Naive thymus-derived CD8-positive, alpha-beta T cell (primary cell): ENCODE results near the gene DPP3. TPM values are rescaled to one million over a fixed set of nuclear protein-coding genes. Genes with fewer than 3 reads are reported as not detected.
"Not testable (repeated sequence)": the region's sequence is repeated elsewhere in the genome, so short reads cannot be mapped to it uniquely, and the experiment has no call there.

ENCODE experiments used
- ATAC-seq, 2 donors: fragments of 150-1000 bp; cut with Tn5 transposase in 1 of 2; sonication (Bioruptor Pico), chemical (Tn5 transposase) in 1 of 2; 1 replicate in 1 of 2; 2 replicates in 1 of 2; pipeline ENCODE4 v1.10.0; 2021; ENCODE audit warnings: mild to moderate bottlenecking in 2 of 2, moderate library complexity in 2 of 2
- POLR2A ChIA-PET: fragments of 350-600 bp; sonication (Branson Sonifier 250); formaldehyde crosslinking; loops from one replicate; lab custom pipeline; 2021; ENCODE audit warnings: antibody characterized with exemption; lab: Charles Lee
- DNase-seq, 10 donors: peaks; one replicate each; pipeline versions ENCODE4 v3.0.0 to v3.0.0-alpha.2; 2020 to 2022
- H3K27ac Mint-ChIP-seq, 10 donors: one replicate each; pipeline ENCODE4 v1.8.0; 2020 to 2022; ENCODE audit warnings: mild to moderate bottlenecking in 10 of 10, mixed read lengths in 10 of 10, moderate library complexity in 4 of 10, inconsistent platforms in 1 of 10
- H3K27me3 Mint-ChIP-seq, 5 donors: one replicate each; pipeline ENCODE4 v1.8.0; 2021 to 2022; ENCODE audit warnings: mixed read lengths in 5 of 5
- H3K36me3 Mint-ChIP-seq, 3 donors: one replicate each; pipeline ENCODE4 v1.8.0; 2020 to 2022; ENCODE audit warnings: mixed read lengths in 3 of 3, mild to moderate bottlenecking in 2 of 3, inconsistent platforms in 1 of 3
- H3K4me1 Mint-ChIP-seq, 4 donors: one replicate each; pipeline ENCODE4 v1.8.0; 2021 to 2022; ENCODE audit warnings: mixed read lengths in 4 of 4
- H3K4me3 Mint-ChIP-seq, 10 donors: one replicate each; pipeline ENCODE4 v1.8.0; 2020 to 2022; ENCODE audit warnings: mild to moderate bottlenecking in 10 of 10, mixed read lengths in 10 of 10, moderate library complexity in 6 of 10, inconsistent platforms in 1 of 10
- H3K9me3 Mint-ChIP-seq, 9 donors: one replicate each; pipeline ENCODE4 v1.8.0; 2020 to 2022; ENCODE audit warnings: mixed read lengths in 9 of 9, mild to moderate bottlenecking in 3 of 9, inconsistent platforms in 1 of 9, moderate library complexity in 1 of 9
- polyA plus RNA-seq, 3 donors: library from polyadenylated mRNA; unstranded; fragments of 300-500 nt; fragmentation: Illumina TruSeq; gene quantifications; one replicate each; pipeline ENCODE4 v1.2.3, GENCODE V29; 2021
- total RNA-seq, 8 experiments: library from RNA in 2 of 8; stranded (reverse) in 2 of 8; gene quantifications; one replicate each; pipeline ENCODE4 v1.2.3 and lab custom pipeline; 2021 to 2026

The DPP3 gene
- total and polyA plus RNA-seq, 5 experiments from 2014 or later, result 20.0 to 25.4 (median 20.5) TPM

DNA sequence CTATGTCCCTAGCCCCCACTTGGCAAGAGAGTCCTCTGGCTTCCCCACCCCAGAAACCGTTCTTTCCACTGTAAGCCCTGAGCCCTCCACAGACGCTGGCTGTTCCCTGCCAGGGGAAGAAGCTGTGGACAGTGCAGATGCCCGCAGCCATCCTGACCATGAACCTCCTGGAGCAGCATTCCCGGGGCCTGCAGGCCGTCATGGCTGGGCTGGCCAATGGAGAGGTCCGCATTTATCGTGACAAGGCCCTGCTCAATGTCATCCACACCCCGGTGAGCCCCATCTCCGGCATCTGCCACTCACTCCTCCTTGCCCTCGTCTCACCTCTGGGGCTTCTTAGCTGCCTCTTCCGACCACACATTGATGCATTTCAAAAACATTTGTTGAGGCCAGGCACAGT lies 43.4 kb downstream of the DPP3 start:
- no peak overlapping the region for H3K4me3 Mint-ChIP-seq
- H3K4me1 Mint-ChIP-seq, result no peaks in the 10 kb centered on the region
- H3K27me3 Mint-ChIP-seq, result no peaks in the 10 kb centered on the region
- peak in 1 of 10 donors; percentile 55 for DNase-seq
- POLR2A ChIA-PET, result interaction anchor here (0.7 kb wide), 1 partner anchor 18 kb away, joined by 4 read pairs; no protein-coding TSS in a partner anchor
- no peaks in the 10 kb centered on the region for H3K9me3 Mint-ChIP-seq
- peaks cover 0 to 52% (median 22%) of the 10 kb centered on the region in 3 donors for H3K36me3 Mint-ChIP-seq
- no peak overlapping the region for H3K27ac Mint-ChIP-seq
- no peak for ATAC-seq

DNA sequence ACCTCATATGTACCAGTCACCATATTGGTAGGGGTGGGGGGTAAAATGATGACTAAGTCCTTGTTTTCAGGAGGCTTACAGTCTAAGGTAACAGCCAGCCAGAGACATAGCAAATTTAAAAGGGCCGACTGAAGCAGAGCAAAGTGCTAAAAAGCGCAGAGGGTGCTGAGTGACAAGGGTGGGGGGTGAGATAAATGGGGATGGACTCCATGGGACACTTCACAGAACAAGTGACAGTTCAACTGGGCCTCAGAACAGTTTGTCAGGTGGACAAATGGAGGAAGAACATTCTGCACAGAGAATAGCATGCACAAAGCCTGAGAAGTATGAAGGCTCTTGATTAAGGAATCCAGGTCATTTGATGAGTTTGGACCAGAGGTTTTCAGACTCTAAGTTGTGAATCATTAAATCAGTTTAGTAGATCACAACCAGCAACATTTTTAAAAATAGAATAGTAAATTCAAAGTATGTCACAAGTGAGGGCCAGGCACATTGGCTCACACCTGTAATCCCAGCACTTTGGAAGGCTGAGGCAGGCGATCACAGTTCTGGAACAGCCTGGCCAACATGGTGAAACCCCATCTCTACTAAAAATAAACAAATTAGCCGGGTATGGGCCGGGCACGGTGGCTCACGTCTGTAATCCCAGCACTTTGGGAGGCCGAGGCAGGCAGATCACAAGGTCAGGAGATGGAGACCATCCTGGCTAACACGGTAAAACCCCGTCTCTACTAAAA lies 44.2 kb downstream of the DPP3 start:
- Mint-ChIP-seq H3K4me3 (no peak overlapping the region), H3K27me3 (no peaks in the 10 kb centered on the region), H3K36me3 (peaks cover 0 to 50% (median 22%) of the 10 kb centered on the region in 3 donors), H3K27ac (peak overlapping the region in 1 of 10 donors; percentile 75), H3K4me1 (no peaks in the 10 kb centered on the region), H3K9me3 (no peaks in the 10 kb centered on the region)
- DNase-seq (peak in 1 of 10 donors; percentile 0), ATAC-seq (no peak)
- POLR2A ChIA-PET, result interaction anchor here (0.7 kb wide), 1 partner anchor 18 kb away, joined by 4 read pairs; no protein-coding TSS in a partner anchor

DNA sequence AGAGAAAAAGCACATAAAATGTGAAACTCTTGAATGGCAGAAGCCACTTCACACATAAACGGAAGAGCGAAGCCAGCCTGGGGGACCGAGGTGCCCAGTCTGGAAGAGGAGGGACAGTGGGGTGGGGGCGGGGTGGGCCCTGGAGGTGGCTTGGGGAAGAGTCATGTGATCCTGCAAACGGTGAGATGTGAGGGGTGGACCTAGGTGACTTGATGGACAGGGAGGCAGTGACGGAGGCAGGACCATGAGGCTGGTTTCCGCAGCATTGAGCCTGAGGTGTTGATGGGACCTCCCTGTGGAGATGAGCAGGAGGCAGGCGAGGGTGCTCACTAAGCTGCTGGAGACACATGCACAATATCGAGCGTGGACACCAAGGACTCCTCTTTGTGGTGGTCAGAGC lies 48.8 kb downstream of the DPP3 start:
- Mint-ChIP-seq H3K9me3 (no peaks in the 10 kb centered on the region), H3K4me3 (no peak overlapping the region), H3K36me3 (peaks cover 0 to 22% (median 4%) of the 10 kb centered on the region in 3 donors), H3K27me3 (no peaks in the 10 kb centered on the region), H3K27ac (no peak overlapping the region), H3K4me1 (peaks cover 0 to 6% (median 2%) of the 10 kb centered on the region in 4 donors)
- POLR2A ChIA-PET, result no interaction called here
- DNase-seq (no peak), ATAC-seq (no peak)

DNA sequence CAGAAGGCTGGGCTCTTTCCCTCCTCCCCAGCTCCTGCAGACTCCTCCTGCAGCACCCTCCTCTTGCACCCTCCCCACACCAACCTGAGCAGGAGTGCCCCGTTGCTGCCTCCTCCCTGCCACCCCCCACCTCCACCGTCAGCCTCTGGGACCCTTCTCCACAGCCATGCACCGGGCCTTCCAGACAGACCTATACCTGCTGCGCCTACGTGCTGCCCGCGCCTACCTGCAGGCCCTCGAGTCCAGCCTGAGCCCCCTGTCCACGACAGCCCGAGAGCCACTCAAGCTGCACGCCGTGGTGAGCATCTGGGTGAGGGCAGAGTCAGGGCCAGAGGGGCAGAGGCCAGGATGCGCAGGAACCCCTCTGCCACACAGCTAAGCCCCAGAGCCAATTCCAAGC lies 49.4 kb downstream of the DPP3 start:
- Mint-ChIP-seq H3K36me3 (peaks cover 0 to 20% (median 4%) of the 10 kb centered on the region in 3 donors), H3K27me3 (no peaks in the 10 kb centered on the region), H3K27ac (peak overlapping the region in 1 of 10 donors; percentile 25), H3K9me3 (no peaks in the 10 kb centered on the region), H3K4me1 (peaks cover 0 to 6% (median 2%) of the 10 kb centered on the region in 4 donors), H3K4me3 (peak overlapping the region in 1 of 10 donors; percentile 34)
- ATAC-seq (no peak), DNase-seq (no peak)
- POLR2A ChIA-PET, result interaction anchor here (0.5 kb wide), 1 partner anchor 20 kb away, joined by 3 read pairs; no protein-coding TSS in a partner anchor

DNA sequence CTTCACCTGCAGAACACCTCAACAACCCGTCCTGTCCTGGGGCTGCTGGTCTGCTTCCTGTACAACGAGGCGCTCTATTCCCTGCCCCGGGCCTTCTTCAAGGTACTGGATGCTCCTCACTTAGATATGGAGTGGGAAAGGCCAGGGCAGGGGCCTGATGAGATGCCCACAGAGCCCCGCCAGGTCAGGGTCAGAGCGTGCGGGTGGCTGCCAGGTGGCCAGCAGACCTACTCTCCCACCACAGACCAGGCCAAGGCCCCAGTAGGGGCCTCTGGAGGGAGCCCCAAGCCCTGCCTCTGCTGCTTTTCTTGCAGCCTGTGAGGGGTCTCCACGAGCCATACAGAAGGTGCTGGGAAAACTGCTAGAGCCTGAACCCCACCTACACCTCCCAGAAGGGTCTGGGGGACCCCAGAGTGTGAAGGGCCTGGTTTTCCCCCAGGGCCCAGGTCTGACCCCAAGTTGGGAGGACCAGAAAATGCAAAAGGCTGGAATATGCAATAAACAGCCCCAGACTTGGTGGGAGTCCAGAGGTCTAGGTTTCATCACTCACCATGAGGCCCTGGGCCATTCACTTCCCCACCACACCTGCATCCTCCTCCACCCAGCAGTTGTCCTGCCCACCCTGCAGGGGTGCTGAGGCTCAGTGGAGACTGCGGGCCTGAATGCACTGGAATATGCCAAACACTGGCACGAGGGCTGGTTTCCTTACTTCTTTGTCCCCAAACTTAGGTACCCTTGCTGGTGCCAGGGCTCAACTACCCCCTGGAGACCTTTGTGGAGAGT lies 50.9 kb downstream of the DPP3 start:
- H3K36me3 Mint-ChIP-seq, result peaks cover 0 to 31% (median 2%) of the 10 kb centered on the region in 3 donors
- POLR2A ChIA-PET, result no interaction called here
- peak overlapping the region in 3 of 10 donors; percentile 7 to 79 (median 25) for H3K27ac Mint-ChIP-seq
- no peak for ATAC-seq
- no peaks in the 10 kb centered on the region for H3K9me3 Mint-ChIP-seq
- H3K4me1 Mint-ChIP-seq, result peaks cover 0 to 9% (median 4%) of the 10 kb centered on the region in 4 donors
- DNase-seq, result no peak
- H3K4me3 Mint-ChIP-seq, result no peak overlapping the region
- H3K27me3 Mint-ChIP-seq, result no peaks in the 10 kb centered on the region

DNA sequence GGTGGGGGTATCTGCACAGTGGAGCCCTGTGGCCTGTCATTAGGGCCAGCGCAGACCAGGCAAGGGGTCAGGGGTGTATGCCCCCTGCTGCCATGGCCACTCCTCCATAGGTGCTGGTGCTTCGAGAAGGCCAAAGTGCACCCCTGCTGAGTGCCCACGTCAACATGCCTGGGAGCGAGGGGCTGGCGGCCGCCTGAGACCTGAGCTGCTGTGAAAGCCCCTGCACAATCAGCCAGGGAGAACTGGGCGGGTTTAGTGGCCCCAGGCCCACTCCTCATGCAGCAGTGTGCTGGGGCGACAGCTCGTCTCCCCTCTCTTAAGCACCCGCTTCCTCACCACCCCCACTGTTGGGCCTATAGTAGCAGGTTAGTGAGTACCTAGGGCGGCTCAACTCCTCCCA lies 51.6 kb downstream of the DPP3 start:
- H3K27ac Mint-ChIP-seq, result peak overlapping the region in 1 of 10 donors; percentile 83
- POLR2A ChIA-PET, result no interaction called here
- no peak overlapping the region for H3K4me3 Mint-ChIP-seq
- peaks cover 0 to 9% (median 4%) of the 10 kb centered on the region in 4 donors for H3K4me1 Mint-ChIP-seq
- DNase-seq (no peak), ATAC-seq (no peak)
- peaks cover 0 to 35% (median 2%) of the 10 kb centered on the region in 3 donors for H3K36me3 Mint-ChIP-seq
- no peaks in the 10 kb centered on the region for H3K9me3 Mint-ChIP-seq
- H3K27me3 Mint-ChIP-seq, result no peaks in the 10 kb centered on the region

DNA sequence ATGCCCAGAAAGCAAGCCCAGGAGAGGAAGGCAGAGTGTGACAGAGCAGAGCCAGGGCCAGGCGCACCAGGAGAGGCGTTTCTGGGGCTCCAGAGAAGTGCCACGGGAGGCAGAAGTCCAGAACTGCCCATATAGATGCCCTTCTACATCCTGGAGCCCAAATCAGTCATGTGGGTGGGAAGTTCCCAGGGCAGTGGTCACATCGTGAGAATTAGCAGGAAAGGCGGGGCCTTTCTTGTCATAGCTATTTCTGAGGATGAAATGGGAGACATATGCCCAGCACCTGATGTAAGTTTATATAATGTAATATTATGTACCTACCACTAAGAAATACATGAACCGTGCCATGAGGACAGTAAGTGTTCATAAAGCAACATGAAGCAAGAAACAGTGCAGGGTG lies 52.5 kb downstream of the DPP3 start:
- no peaks in the 10 kb centered on the region for H3K27me3 Mint-ChIP-seq
- POLR2A ChIA-PET, result interaction anchor here (1.1 kb wide), 1 partner anchor 1199 kb away, joined by 3 read pairs; the partner anchor contains the start of gene DPF2
- H3K9me3 Mint-ChIP-seq, result no peaks in the 10 kb centered on the region
- peak overlapping the region in 3 of 10 donors; percentile 27 to 83 (median 52) for H3K27ac Mint-ChIP-seq
- H3K4me1 Mint-ChIP-seq, result peaks cover 0 to 11% (median 4%) of the 10 kb centered on the region in 4 donors
- ATAC-seq (no peak), DNase-seq (no peak)
- H3K36me3 Mint-ChIP-seq, result peaks cover 0 to 40% (median 2%) of the 10 kb centered on the region in 3 donors
- H3K4me3 Mint-ChIP-seq, result no peak overlapping the region

DNA sequence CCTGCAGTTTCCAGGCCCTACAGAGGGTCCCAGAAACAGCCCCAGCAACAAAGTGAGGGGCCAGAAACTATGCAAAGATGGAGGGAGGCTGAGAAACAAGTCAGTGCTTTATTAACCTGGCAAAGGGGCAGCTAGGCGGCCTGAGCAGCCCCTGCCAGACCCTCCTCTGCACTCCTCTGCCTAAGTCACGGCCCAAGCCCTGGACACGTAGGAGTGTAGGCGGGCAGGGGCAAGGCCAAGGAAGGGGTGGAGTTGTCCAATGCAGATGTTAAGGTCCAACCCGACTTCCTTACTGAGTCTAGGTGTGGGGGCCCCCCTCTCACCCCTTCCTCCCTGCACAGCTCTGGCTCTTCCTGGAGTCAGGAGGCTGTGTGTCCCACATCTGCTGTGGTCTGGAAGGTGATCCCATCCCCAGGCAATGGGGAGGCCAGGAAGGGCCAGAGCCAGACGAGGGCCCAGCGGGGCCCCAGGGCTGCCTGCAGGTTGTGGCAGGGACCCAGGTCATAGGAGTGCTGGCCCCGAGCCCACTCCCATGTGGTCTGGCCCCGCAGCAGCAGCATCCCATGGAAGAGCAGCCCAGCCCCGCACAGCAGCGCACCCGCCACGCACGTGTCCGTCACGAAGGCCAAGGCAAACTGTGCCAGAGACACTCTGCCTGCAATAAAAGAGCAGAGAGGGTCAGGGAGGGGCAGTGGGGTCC lies 59.1 kb downstream of the DPP3 start:
- H3K4me1 Mint-ChIP-seq, result peaks cover 26 to 36% (median 34%) of the 10 kb centered on the region in 4 donors
- no peaks in the 10 kb centered on the region for H3K27me3 Mint-ChIP-seq
- peaks cover 0 to 71% (median 6%) of the 10 kb centered on the region in 3 donors for H3K36me3 Mint-ChIP-seq
- H3K27ac Mint-ChIP-seq, result no peak overlapping the region
- no peak for DNase-seq
- H3K4me3 Mint-ChIP-seq, result no peak overlapping the region
- POLR2A ChIA-PET, result no interaction called here
- ATAC-seq, result no peak
- no peaks in the 10 kb centered on the region for H3K9me3 Mint-ChIP-seq

DNA sequence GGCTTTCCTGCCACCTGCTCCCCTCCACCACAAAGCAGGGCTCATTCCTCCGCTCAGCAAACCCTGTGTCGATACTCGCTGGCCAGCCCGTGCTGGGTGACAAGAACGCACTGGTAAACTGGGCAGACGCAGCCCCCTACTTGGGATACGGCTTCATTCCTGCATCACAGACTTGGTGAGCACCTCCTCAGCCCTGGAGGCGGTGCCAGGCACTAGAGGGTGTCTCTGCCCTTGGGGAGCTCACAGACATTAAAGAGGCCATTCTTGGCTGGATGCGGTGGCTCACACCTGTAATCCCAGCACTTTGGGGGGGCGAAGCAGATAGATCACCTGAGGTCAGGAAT lies 59.6 kb downstream of the DPP3 start:
- H3K9me3 Mint-ChIP-seq, result no peaks in the 10 kb centered on the region
- peaks cover 30 to 39% (median 35%) of the 10 kb centered on the region in 4 donors for H3K4me1 Mint-ChIP-seq
- DNase-seq (no peak), ATAC-seq (no peak)
- H3K36me3 Mint-ChIP-seq, result peaks cover 0 to 69% (median 6%) of the 10 kb centered on the region in 3 donors
- H3K4me3 Mint-ChIP-seq, result no peak overlapping the region
- H3K27ac Mint-ChIP-seq, result no peak overlapping the region
- no peaks in the 10 kb centered on the region for H3K27me3 Mint-ChIP-seq
- POLR2A ChIA-PET, result interaction anchor here (0.6 kb wide), 1 partner anchor 1009 kb away, joined by 3 read pairs; no protein-coding TSS in a partner anchor

DNA sequence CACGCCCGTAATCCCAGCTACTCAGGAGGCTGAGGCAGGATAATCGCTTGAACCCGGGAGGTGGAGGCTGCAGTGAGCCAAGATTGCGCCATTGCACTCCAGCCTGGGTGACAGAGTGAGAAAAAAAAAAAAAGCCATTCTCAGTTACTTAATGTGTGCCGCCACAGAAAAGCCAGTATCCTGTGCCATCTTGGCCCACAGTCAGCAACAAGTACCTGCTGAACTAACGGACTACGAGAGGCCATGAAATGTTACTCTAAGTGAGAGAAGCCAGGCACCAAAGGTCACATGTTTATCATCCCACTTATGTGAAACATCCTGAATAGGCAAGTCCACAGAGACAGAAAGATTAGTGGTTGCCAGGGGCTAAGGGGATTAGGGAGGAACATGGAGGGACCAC lies 60.4 kb downstream of the DPP3 start:
- H3K9me3 Mint-ChIP-seq, result not testable (repeated sequence)
- H3K27ac Mint-ChIP-seq, result peak overlapping the region in 3 of 10 donors; percentile 61 to 84 (median 76)

DNA sequence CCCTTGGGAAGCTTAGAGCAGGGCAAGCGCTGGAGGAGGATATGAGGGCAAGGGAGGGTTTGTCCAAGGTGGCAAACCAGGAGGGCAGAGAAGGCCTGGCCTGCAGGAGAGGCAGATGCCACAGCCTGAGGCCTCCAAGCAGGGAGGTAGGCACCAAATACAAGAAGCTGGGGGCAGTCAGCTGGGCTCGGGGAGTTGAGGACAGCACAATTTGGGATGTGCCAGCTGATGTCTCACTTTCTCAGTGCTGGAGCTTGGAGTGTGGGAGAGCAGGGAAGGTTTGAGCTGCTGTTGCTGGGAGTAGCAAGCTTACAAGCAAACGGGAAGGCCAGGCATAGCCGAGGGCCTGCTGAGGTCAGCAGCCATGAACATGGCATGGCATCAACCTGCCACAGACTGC lies 61.7 kb downstream of the DPP3 start:
- H3K27me3 Mint-ChIP-seq, result no peaks in the 10 kb centered on the region
- peaks cover 0 to 52% (median 6%) of the 10 kb centered on the region in 3 donors for H3K36me3 Mint-ChIP-seq
- ATAC-seq, result no peak
- H3K4me3 Mint-ChIP-seq, result peak overlapping the region in 6 of 10 donors; percentile 3 to 79 (median 54)
- no peaks in the 10 kb centered on the region for H3K9me3 Mint-ChIP-seq
- peak overlapping the region in 9 of 10 donors; percentile 14 to 90 (median 77) for H3K27ac Mint-ChIP-seq
- peaks cover 34 to 47% (median 43%) of the 10 kb centered on the region in 4 donors for H3K4me1 Mint-ChIP-seq
- no peak for DNase-seq
- POLR2A ChIA-PET, result interaction anchor here (0.6 to 2.8 kb wide), 2 partner anchors 18 to 136 kb away, joined by 4 to 9 read pairs; partner anchors contain the start of gene RBM4B

More for the DNA sequence above, 60.4 kb downstream of the DPP3 start:
- POLR2A ChIA-PET, result interaction anchor here (2.8 kb wide), 1 partner anchor 137 kb away, joined by 9 read pairs; the partner anchor contains the start of gene RBM4B
- Mint-ChIP-seq H3K36me3 (peaks cover 0 to 63% (median 6%) of the 10 kb centered on the region in 3 donors), H3K4me1 (peaks cover 35 to 46% (median 38%) of the 10 kb centered on the region in 4 donors)
- ATAC-seq, H3K27me3 Mint-ChIP-seq, H3K4me3 Mint-ChIP-seq, DNase-seq: not testable (repeated sequence)

DNA sequence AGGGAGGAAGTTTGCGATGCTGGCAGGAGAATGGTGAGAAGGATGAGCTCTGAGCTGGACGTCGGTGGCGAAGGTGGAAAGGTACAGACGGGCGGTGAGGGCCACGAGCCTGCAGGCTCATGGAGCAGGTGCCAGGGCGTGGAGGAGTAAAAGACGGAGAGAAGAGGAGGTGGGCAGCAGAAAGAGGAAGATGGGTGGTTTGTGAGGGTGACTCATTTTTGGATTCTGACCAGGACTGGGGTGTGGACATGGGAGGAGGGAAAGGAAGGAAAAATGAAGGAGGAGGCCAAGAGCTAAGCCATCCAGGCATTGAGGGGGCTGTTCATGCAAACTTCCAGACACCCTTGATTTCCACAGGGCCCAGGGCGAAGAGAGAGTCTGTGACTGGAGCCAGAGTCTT lies 62.1 kb downstream of the DPP3 start:
- Mint-ChIP-seq H3K4me3 (peak overlapping the region in 7 of 10 donors; percentile 51 to 79 (median 68)), H3K27me3 (no peaks in the 10 kb centered on the region), H3K27ac (peak overlapping the region in 8 of 10 donors; percentile 81 to 97 (median 90)), H3K36me3 (peaks cover 0 to 48% (median 6%) of the 10 kb centered on the region in 3 donors), H3K9me3 (no peaks in the 10 kb centered on the region), H3K4me1 (peaks cover 32 to 47% (median 43%) of the 10 kb centered on the region in 4 donors)
- DNase-seq (no peak), ATAC-seq (no peak)
- POLR2A ChIA-PET, result interaction anchor here (0.6 to 2.8 kb wide), 3 partner anchors 19 to 135 kb away, joined by 4 to 9 read pairs (median 6); partner anchors contain the start of genes BBS1 and RBM4B
